Measurements from ENCODE around the gene PAPSS2. TPM values are rescaled to one million over a fixed set of nuclear protein-coding genes. Genes with fewer than 3 reads are reported as not detected.

PAPSS2 gene
- total and polyA plus RNA-seq, 4 donors: 24.3 to 86.5 (median 59.3) TPM

DNA sequence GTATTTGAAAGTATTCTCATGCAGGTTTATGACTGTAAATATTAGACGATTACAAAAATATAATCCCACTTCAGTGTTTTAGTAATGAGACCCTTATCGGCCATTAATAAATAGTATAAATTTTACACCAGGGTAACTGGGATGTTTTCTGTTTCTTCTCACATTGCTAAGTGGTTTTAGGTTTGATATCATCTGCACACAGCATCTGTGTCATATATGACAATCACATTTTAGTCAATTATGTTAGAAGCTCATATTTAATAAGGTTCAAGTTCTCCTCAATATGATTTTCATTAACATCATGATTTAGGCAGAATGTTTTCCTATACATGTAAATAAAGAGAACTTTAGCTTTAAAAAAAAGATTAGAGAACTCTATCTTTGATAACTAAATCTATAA lies 91.6 kb downstream of the PAPSS2 start:
- Histone ChIP-seq H3K27me3 (ENCODE audit: control insufficient read depth in 4 of 4, insufficient read depth in 4 of 4, low read length in 3 of 4) (no peaks in the 10 kb centered on the region), H3K9ac (ENCODE audit: low read depth in 1 of 2, low read length in 2 of 2) (no peak overlapping the region), H3K36me3 (ENCODE audit: control insufficient read depth in 4 of 4, insufficient read depth in 3 of 4, low read depth in 1 of 4, low read length in 3 of 4) (peaks cover 2 to 14% (median 4%) of the 10 kb centered on the region in 4 donors), H3K27ac (ENCODE audit: low read depth in 1 of 2, low read length in 2 of 2) (no peak overlapping the region), H3K9me3 (ENCODE audit: control insufficient read depth in 4 of 4, low read length in 3 of 4) (no peaks in the 10 kb centered on the region), H3K4me3 (ENCODE audit: low read depth in 1 of 3, low read length in 3 of 3) (no peak overlapping the region), H3K4me1 (ENCODE audit: control insufficient read depth in 4 of 4, insufficient read depth in 4 of 4, low read length in 3 of 4) (no peaks in the 10 kb centered on the region)
- TF ChIP-seq JUND (IDR thresholded peaks at IDR 0.05) (no peak), HNF4G (IDR thresholded peaks at IDR 0.05) (no peak), HNF4A (conservative IDR thresholded peaks at IDR 0.05) (no peak), FOXA1 (IDR thresholded peaks at IDR 0.05) (no peak), NR2F2 (IDR thresholded peaks at IDR 0.05) (no peak), GABPA (IDR thresholded peaks at IDR 0.05 in 1 of 2, conservative IDR thresholded peaks at IDR 0.05 in 1 of 2) (no peak), TAF1 (conservative IDR thresholded peaks at IDR 0.05) (no peak)
- TF ChIP-seq, protein P1, sequence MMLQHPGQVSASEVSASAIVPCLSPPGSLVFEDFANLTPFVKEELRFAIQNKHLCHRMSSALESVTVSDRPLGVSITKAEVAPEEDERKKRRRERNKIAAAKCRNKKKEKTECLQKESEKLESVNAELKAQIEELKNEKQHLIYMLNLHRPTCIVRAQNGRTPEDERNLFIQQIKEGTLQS (IDR thresholded peaks at IDR 0.05): no peak
- TF ChIP-seq, protein P2, sequence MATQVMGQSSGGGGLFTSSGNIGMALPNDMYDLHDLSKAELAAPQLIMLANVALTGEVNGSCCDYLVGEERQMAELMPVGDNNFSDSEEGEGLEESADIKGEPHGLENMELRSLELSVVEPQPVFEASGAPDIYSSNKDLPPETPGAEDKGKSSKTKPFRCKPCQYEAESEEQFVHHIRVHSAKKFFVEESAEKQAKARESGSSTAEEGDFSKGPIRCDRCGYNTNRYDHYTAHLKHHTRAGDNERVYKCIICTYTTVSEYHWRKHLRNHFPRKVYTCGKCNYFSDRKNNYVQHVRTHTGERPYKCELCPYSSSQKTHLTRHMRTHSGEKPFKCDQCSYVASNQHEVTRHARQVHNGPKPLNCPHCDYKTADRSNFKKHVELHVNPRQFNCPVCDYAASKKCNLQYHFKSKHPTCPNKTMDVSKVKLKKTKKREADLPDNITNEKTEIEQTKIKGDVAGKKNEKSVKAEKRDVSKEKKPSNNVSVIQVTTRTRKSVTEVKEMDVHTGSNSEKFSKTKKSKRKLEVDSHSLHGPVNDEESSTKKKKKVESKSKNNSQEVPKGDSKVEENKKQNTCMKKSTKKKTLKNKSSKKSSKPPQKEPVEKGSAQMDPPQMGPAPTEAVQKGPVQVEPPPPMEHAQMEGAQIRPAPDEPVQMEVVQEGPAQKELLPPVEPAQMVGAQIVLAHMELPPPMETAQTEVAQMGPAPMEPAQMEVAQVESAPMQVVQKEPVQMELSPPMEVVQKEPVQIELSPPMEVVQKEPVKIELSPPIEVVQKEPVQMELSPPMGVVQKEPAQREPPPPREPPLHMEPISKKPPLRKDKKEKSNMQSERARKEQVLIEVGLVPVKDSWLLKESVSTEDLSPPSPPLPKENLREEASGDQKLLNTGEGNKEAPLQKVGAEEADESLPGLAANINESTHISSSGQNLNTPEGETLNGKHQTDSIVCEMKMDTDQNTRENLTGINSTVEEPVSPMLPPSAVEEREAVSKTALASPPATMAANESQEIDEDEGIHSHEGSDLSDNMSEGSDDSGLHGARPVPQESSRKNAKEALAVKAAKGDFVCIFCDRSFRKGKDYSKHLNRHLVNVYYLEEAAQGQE (IDR thresholded peaks at IDR 0.05): no peak
- TF ChIP-seq, protein P3, sequence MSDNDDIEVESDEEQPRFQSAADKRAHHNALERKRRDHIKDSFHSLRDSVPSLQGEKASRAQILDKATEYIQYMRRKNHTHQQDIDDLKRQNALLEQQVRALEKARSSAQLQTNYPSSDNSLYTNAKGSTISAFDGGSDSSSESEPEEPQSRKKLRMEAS (IDR thresholded peaks at IDR 0.05): no peak
- DNase-seq (ENCODE audit: low spot score): no peak
- 96% methylated on average over 2 of the region's 2 CpGs for WGBS

DNA sequence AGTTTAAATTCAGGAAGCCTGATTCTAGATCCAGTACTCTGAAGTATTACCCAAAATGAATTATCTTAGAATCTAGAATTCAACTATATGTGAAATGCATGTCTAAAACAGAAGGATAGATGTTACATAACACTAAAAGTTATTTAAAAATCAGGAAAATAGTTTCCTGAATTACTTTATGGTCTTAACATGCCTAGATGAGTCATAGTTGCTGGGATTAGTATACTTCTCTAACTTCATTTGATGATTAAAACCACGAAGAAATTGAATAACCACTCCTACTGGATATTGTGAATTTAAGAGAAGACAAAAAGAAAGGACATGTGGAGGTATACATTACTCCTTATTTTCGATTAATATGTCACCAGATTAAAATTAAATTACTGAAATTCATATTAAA lies 92.9 kb downstream of the PAPSS2 start:
- Histone ChIP-seq H3K27me3 (ENCODE audit: control insufficient read depth in 4 of 4, insufficient read depth in 4 of 4, low read length in 3 of 4) (no peaks in the 10 kb centered on the region), H3K27ac (ENCODE audit: low read depth in 1 of 2, low read length in 2 of 2) (no peak overlapping the region), H3K36me3 (ENCODE audit: control insufficient read depth in 4 of 4, insufficient read depth in 3 of 4, low read depth in 1 of 4, low read length in 3 of 4) (peaks cover 0 to 8% (median 4%) of the 10 kb centered on the region in 4 donors), H3K4me3 (ENCODE audit: low read depth in 1 of 3, low read length in 3 of 3) (no peak overlapping the region), H3K9me3 (ENCODE audit: control insufficient read depth in 4 of 4, low read length in 3 of 4) (no peaks in the 10 kb centered on the region), H3K9ac (ENCODE audit: low read depth in 1 of 2, low read length in 2 of 2) (no peak overlapping the region), H3K4me1 (ENCODE audit: control insufficient read depth in 4 of 4, insufficient read depth in 4 of 4, low read length in 3 of 4) (no peaks in the 10 kb centered on the region)
- DNase-seq (ENCODE audit: low spot score): no peak
- WGBS: 90% methylated on average over 2 of the region's 2 CpGs
- TF ChIP-seq JUND (IDR thresholded peaks at IDR 0.05) (no peak), RXRA (IDR thresholded peaks at IDR 0.05) (no peak), FOXA1 (IDR thresholded peaks at IDR 0.05) (no peak), FOXA2 (IDR thresholded peaks at IDR 0.05) (no peak), GABPA (IDR thresholded peaks at IDR 0.05 in 1 of 2, conservative IDR thresholded peaks at IDR 0.05 in 1 of 2) (no peak), YY1 (IDR thresholded peaks at IDR 0.05) (no peak), SP1 (IDR thresholded peaks at IDR 0.05) (no peak), TAF1 (conservative IDR thresholded peaks at IDR 0.05) (no peak), HNF4A (conservative IDR thresholded peaks at IDR 0.05) (no peak), HNF4G (IDR thresholded peaks at IDR 0.05) (no peak)
- TF ChIP-seq, protein P1 (IDR thresholded peaks at IDR 0.05): no peak
- TF ChIP-seq, protein P2 (IDR thresholded peaks at IDR 0.05): no peak
- TF ChIP-seq, protein P4, sequence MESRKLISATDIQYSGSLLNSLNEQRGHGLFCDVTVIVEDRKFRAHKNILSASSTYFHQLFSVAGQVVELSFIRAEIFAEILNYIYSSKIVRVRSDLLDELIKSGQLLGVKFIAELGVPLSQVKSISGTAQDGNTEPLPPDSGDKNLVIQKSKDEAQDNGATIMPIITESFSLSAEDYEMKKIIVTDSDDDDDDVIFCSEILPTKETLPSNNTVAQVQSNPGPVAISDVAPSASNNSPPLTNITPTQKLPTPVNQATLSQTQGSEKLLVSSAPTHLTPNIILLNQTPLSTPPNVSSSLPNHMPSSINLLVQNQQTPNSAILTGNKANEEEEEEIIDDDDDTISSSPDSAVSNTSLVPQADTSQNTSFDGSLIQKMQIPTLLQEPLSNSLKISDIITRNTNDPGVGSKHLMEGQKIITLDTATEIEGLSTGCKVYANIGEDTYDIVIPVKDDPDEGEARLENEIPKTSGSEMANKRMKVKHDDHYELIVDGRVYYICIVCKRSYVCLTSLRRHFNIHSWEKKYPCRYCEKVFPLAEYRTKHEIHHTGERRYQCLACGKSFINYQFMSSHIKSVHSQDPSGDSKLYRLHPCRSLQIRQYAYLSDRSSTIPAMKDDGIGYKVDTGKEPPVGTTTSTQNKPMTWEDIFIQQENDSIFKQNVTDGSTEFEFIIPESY (IDR thresholded peaks at IDR 0.05): no peak
- TF ChIP-seq, protein P5, sequence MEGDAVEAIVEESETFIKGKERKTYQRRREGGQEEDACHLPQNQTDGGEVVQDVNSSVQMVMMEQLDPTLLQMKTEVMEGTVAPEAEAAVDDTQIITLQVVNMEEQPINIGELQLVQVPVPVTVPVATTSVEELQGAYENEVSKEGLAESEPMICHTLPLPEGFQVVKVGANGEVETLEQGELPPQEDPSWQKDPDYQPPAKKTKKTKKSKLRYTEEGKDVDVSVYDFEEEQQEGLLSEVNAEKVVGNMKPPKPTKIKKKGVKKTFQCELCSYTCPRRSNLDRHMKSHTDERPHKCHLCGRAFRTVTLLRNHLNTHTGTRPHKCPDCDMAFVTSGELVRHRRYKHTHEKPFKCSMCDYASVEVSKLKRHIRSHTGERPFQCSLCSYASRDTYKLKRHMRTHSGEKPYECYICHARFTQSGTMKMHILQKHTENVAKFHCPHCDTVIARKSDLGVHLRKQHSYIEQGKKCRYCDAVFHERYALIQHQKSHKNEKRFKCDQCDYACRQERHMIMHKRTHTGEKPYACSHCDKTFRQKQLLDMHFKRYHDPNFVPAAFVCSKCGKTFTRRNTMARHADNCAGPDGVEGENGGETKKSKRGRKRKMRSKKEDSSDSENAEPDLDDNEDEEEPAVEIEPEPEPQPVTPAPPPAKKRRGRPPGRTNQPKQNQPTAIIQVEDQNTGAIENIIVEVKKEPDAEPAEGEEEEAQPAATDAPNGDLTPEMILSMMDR (IDR thresholded peaks at IDR 0.05; ENCODE audit: low read depth, low read length, missing input control): no peak
- TF ChIP-seq, protein P3 (IDR thresholded peaks at IDR 0.05): no peak

All from liver (tissue), 9 donors.